Astrocyte (in vitro differentiated cells and primary cell): ENCODE data around the gene CMTM5. TPM values are rescaled to one million over a fixed set of nuclear protein-coding genes. Genes with fewer than 3 reads are reported as not detected.
"Not testable (repeated sequence)": the region's sequence is repeated elsewhere in the genome, so short reads cannot be mapped to it uniquely, and the experiment has no call there.

Experiments used
- DNase-seq: peaks from one replicate; pipeline ENCODE4 v3.0.0-alpha.2; 2010; ENCODE audit warnings: low read depth
- FAIRE-seq: peaks from 2 replicates; lab custom pipeline; 2011; peaks lifted over from hg19 to GRCh38; lab: Jason Lieb, UNC
- H2AFZ ChIP-seq: 2 replicates; pipeline ENCODE4 v1.6.0; 2012; ENCODE audit warnings: low read depth, low read length, inconsistent platforms
- H3K27ac ChIP-seq: 2 replicates; pipeline ENCODE4 v1.5.1; 2011; ENCODE audit warnings: low read depth, low read length, inconsistent platforms
- H3K27me3 ChIP-seq: 2 replicates; pipeline ENCODE4 v1.6.0; 2011; ENCODE audit warnings: low read length, inconsistent platforms; ENCODE audit not compliant: insufficient read depth
- H3K36me3 ChIP-seq: 2 replicates; pipeline ENCODE4 v1.5.1; 2011; ENCODE audit warnings: low read length, inconsistent platforms; ENCODE audit not compliant: insufficient read depth
- H3K4me1 ChIP-seq: 2 replicates; pipeline ENCODE4 v1.5.1; 2011; ENCODE audit warnings: low read length, inconsistent platforms; ENCODE audit not compliant: insufficient read depth
- H3K4me2 ChIP-seq: 2 replicates; pipeline ENCODE4 v1.6.0; 2012; ENCODE audit warnings: low read length, inconsistent platforms
- H3K4me3 ChIP-seq: 2 replicates; pipeline ENCODE4 v1.5.1; 2011; ENCODE audit warnings: low read depth, mild to moderate bottlenecking, low read length, inconsistent platforms; ENCODE audit not compliant: insufficient read depth
- H3K79me2 ChIP-seq: 2 replicates; pipeline ENCODE4 v1.6.0; 2012; ENCODE audit warnings: mild to moderate bottlenecking, low read length, inconsistent platforms; ENCODE audit not compliant: insufficient read depth
- H3K9ac ChIP-seq: 2 replicates; pipeline ENCODE4 v1.6.0; 2012; ENCODE audit warnings: mild to moderate bottlenecking, low read length, inconsistent platforms
- H3K9me3 ChIP-seq: 2 replicates; pipeline ENCODE4 v1.5.1; 2012; ENCODE audit warnings: low read depth, mild to moderate bottlenecking, low read length, inconsistent platforms; ENCODE audit not compliant: insufficient read depth
- H4K20me1 ChIP-seq: 2 replicates; pipeline ENCODE4 v1.6.0; 2012; ENCODE audit warnings: low read length, inconsistent platforms; ENCODE audit not compliant: insufficient read depth
- H3K27ac Mint-ChIP-seq: one replicate; pipeline ENCODE4 v1.8.0; 2021; ENCODE audit warnings: mild to moderate bottlenecking, mixed read lengths; ENCODE audit not compliant: unreplicated experiment
- H3K27me3 Mint-ChIP-seq: one replicate; pipeline ENCODE4 v1.8.0; 2021; ENCODE audit warnings: low read depth, mixed read lengths; ENCODE audit not compliant: unreplicated experiment
- H3K36me3 Mint-ChIP-seq: one replicate; pipeline ENCODE4 v1.8.0; 2021; ENCODE audit warnings: low read depth, mixed read lengths; ENCODE audit not compliant: unreplicated experiment
- H3K4me1 Mint-ChIP-seq: one replicate; pipeline ENCODE4 v1.8.0; 2021; ENCODE audit warnings: low read depth, mixed read lengths; ENCODE audit not compliant: unreplicated experiment
- H3K4me3 Mint-ChIP-seq: one replicate; pipeline ENCODE4 v1.8.0; 2021; ENCODE audit warnings: mild to moderate bottlenecking, moderate library complexity, mixed read lengths; ENCODE audit not compliant: unreplicated experiment
- H3K9me3 Mint-ChIP-seq: one replicate; pipeline ENCODE4 v1.8.0; 2021; ENCODE audit warnings: mild to moderate bottlenecking, mixed read lengths; ENCODE audit not compliant: unreplicated experiment
- EZH2 ChIP-seq: IDR thresholded peaks from 2 replicates; pipeline ENCODE4 v1.6.1; 2012; ENCODE audit warnings: mild to moderate bottlenecking, low read length, inconsistent platforms; ENCODE audit not compliant: insufficient read depth
- total RNA-seq: library from RNA; stranded (reverse); gene quantifications from 2 replicates; pipeline ENCODE4 v1.2.1, GENCODE V29; 2021
- TF ChIP-seq, protein P1 (sequence below): IDR thresholded peaks from 2 replicates; pipeline ENCODE4 v1.5.1; 2011; ENCODE audit warnings: low read depth, mild to moderate bottlenecking, inconsistent platforms, low read length, moderate library complexity; ENCODE audit not compliant: insufficient read depth

Gene CMTM5
- total RNA-seq, 1 donor from 2014 or later, result not detected

DNA sequence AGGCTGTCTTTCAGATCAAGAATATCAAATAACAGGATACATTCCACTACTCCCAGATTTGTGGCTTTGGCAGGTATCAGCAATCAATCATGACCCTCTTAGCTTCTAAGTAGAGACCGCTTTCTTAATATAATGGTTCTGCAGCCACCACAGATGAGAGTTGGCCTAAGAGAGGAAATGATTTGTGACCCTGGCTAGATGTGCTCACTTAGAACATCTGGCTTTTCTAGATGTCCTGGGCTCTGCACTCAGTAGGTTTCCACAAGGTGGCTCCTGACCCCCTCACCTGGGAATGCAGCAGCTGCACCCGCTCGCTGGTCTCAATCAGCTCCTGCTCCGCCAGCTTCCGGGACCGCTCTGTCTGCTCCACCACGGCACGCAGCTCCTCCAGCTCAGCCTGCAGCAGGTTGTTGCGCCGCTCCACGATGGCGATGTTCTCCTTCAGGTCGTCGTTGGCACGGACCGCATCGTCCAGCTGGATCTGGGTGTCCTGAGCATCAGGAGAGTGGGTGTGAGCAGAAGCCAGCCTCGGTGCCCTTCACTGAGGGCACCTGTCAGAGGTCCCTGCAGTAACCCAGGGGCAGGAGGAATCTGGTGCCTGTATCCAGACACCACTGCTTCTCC, 8.9 kb downstream of the CMTM5 start:
- H3K9me3 ChIP-seq, result no peaks in the 10 kb centered on the region
- no peak overlapping the region for H3K9ac ChIP-seq
- no peak for DNase-seq

DNA sequence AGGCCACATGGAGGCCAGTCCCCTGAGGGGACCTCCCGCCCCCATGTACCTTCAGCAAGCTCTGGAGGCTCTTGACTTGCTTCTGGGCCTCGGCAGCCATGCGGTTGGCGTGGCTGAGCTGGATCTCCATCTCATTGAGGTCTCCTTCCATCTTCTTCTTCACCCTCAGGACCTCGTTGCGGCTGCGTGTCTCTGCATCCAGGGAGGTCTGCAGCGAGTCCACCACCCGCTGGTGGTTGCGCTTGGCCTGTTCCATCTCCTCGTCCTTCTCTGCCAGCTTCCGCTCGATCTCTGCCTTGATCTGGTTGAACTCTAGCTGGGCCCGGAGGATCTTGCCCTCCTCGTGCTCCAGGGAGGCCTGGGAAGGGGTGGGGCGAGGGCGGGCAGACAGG, 9.4 kb downstream of the CMTM5 start:
- not testable (repeated sequence) for H3K4me3 ChIP-seq, FAIRE-seq, H3K4me3 Mint-ChIP-seq, H3K9me3 ChIP-seq, H3K79me2 ChIP-seq, H2AFZ ChIP-seq, H3K36me3 Mint-ChIP-seq, H3K9ac ChIP-seq, DNase-seq, H3K27me3 ChIP-seq, H3K27ac Mint-ChIP-seq, H3K9me3 Mint-ChIP-seq, H3K27ac ChIP-seq, H3K4me1 ChIP-seq, H3K4me1 Mint-ChIP-seq, H3K36me3 ChIP-seq, H4K20me1 ChIP-seq, H3K4me2 ChIP-seq
- H3K27me3 Mint-ChIP-seq, result peaks cover 59% of the 10 kb centered on the region

More for the DNA sequence above, 8.9 kb downstream of the CMTM5 start:
- peaks cover 59% of the 10 kb centered on the region for H3K27me3 Mint-ChIP-seq
- TF ChIP-seq, protein P1, sequence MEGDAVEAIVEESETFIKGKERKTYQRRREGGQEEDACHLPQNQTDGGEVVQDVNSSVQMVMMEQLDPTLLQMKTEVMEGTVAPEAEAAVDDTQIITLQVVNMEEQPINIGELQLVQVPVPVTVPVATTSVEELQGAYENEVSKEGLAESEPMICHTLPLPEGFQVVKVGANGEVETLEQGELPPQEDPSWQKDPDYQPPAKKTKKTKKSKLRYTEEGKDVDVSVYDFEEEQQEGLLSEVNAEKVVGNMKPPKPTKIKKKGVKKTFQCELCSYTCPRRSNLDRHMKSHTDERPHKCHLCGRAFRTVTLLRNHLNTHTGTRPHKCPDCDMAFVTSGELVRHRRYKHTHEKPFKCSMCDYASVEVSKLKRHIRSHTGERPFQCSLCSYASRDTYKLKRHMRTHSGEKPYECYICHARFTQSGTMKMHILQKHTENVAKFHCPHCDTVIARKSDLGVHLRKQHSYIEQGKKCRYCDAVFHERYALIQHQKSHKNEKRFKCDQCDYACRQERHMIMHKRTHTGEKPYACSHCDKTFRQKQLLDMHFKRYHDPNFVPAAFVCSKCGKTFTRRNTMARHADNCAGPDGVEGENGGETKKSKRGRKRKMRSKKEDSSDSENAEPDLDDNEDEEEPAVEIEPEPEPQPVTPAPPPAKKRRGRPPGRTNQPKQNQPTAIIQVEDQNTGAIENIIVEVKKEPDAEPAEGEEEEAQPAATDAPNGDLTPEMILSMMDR, result no peak
- TF ChIP-seq EZH2, result no peak
- H3K36me3 Mint-ChIP-seq, result peaks cover 3% of the 10 kb centered on the region
- no peak overlapping the region for H2AFZ ChIP-seq
- no peaks in the 10 kb centered on the region for H3K79me2 ChIP-seq
- no peak overlapping the region for H3K4me3 Mint-ChIP-seq
- no peak overlapping the region for H3K4me3 ChIP-seq
- FAIRE-seq, result no peak
- peaks cover 4% of the 10 kb centered on the region for H3K27me3 ChIP-seq
- H3K9me3 Mint-ChIP-seq, result peaks cover 4% of the 10 kb centered on the region
- H3K36me3 ChIP-seq, result no peaks in the 10 kb centered on the region
- H3K27ac ChIP-seq, result no peak overlapping the region
- H3K27ac Mint-ChIP-seq, result no peak overlapping the region
- H4K20me1 ChIP-seq, result no peaks in the 10 kb centered on the region
- H3K4me1 ChIP-seq, result no peaks in the 10 kb centered on the region
- peaks cover 3% of the 10 kb centered on the region for H3K4me1 Mint-ChIP-seq
- no peak overlapping the region for H3K4me2 ChIP-seq

DNA sequence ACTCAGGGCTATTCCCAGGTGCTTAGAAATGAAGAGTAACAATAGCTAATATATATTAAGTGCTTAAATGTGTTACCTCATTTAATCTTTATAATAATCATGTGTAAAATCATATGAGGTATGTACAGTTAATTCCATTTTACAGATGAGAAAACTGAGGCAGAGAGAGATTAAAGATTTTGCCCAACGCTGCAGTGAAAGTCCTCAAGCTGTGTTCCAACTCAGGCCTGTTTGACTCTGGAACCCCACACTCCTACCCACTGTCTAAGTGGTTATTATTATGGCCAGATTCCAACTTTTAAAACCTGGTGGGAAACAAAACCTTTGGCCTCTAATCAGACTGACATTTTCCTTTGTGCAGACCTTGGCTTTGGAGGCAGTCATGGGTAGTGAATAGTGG, 10.2 kb downstream of the CMTM5 start:
- Histone ChIP-seq H3K27me3 (peaks cover 6% of the 10 kb centered on the region), H2AFZ (no peak overlapping the region), H3K36me3 (no peaks in the 10 kb centered on the region), H3K27ac (no peak overlapping the region), H3K79me2 (no peaks in the 10 kb centered on the region), H3K9me3 (no peaks in the 10 kb centered on the region), H3K9ac (no peak overlapping the region), H3K4me2 (no peak overlapping the region), H3K4me1 (no peaks in the 10 kb centered on the region), H4K20me1 (no peaks in the 10 kb centered on the region), H3K4me3 (no peak overlapping the region)
- peaks cover 3% of the 10 kb centered on the region for H3K4me1 Mint-ChIP-seq
- peaks cover under 1% of the 10 kb centered on the region for H3K36me3 Mint-ChIP-seq
- no peak overlapping the region for H3K27ac Mint-ChIP-seq
- FAIRE-seq, result no peak
- TF ChIP-seq, protein P1, result no peak
- no peak for TF ChIP-seq EZH2
- no peak overlapping the region for H3K4me3 Mint-ChIP-seq
- DNase-seq, result no peak
- peaks cover 4% of the 10 kb centered on the region for H3K9me3 Mint-ChIP-seq
- peaks cover 58% of the 10 kb centered on the region for H3K27me3 Mint-ChIP-seq
